LNCAP (cell line): ENCODE measurements around the gene P2RY2.

Experiments
- CTCF ChIP-seq: fragments of 450-650 bp; IDR thresholded peaks from 2 replicates; pipeline ENCODE4 v1.5.1; 2017; ENCODE audit warnings: mild to moderate bottlenecking

The P2RY2 gene

GRCh38 chr11:73233692-73234470, 15.8 kb downstream of the P2RY2 start:
- TF ChIP-seq CTCF = no peak

- no peak for TF ChIP-seq CTCF
Observed at GRCh38 chr11:73234471-73235181, 16.5 kb downstream of the P2RY2 start.

- no peak for TF ChIP-seq CTCF
Observed at GRCh38 chr11:73235236-73235786, 17.2 kb downstream of the P2RY2 start.

GRCh38 chr11:73236205-73236765, 18.2 kb downstream of the P2RY2 start:
- TF ChIP-seq CTCF = no peak

- TF ChIP-seq CTCF = peak; percentile 49; the same call in 1 of the 2 replicates
Observed at GRCh38 chr11:73236854-73237253, 18.8 kb downstream of the P2RY2 start.

GRCh38 chr11:73237471-73238290, 19.6 kb downstream of the P2RY2 start:
- TF ChIP-seq CTCF = no peak

GRCh38 chr11:73239111-73239521, 21.0 kb downstream of the P2RY2 start:
- no peak for TF ChIP-seq CTCF
